SIG-M5 treated with dmso at 0.1 percent for 504 hours (cell line): ENCODE measurements around the gene CSNK1A1.
"Not testable (repeated sequence)": the region's sequence is repeated elsewhere in the genome, so short reads cannot be mapped to it uniquely, and the experiment has no call there.

Source experiments
- DNase-seq: peaks from one replicate; lab custom pipeline; 2025; ENCODE audit not compliant: unreplicated experiment; lab: John Stamatoyannopoulos, UW

CSNK1A1 gene

DNA sequence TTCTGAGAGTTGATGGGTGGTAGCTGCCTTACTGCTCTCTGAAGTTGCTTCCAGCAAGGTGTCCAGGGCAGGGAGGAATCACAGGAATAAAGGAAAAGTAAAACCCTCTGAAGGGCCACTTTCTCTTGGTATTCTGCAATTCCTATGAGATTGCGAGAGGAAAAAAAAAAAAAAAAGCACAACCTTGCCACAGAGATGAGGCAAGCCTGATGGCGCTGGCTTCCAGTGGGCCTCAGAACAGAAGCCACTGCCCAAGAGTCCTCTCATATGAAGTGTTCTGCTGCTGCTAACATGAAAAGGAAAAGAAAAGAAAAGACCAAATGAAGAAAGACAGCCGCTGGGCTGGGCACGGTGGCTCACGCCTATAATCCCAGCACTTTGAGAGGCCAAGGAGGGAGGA lies 91.3 kb downstream of the CSNK1A1 start:
- DNase-seq, result no peak

DNA sequence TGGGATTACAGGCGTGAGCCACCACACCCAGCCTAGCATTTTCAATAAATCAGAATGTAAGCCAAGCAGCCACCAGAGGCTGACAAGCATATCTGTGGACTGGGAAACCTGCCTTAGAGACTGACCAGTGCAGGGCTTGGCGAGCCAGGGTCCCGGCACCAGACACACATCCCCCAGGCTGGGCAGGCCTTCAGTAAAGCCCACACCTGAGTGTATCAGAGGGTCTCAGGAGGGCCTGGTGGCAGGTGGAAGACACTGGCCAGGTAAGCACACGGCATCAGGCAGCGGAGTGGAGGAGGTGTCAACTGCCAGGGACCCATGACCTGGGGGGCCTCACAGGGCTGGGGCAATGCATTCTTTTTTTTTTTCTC lies 93.9 kb downstream of the CSNK1A1 start:
- no peak for DNase-seq

DNA sequence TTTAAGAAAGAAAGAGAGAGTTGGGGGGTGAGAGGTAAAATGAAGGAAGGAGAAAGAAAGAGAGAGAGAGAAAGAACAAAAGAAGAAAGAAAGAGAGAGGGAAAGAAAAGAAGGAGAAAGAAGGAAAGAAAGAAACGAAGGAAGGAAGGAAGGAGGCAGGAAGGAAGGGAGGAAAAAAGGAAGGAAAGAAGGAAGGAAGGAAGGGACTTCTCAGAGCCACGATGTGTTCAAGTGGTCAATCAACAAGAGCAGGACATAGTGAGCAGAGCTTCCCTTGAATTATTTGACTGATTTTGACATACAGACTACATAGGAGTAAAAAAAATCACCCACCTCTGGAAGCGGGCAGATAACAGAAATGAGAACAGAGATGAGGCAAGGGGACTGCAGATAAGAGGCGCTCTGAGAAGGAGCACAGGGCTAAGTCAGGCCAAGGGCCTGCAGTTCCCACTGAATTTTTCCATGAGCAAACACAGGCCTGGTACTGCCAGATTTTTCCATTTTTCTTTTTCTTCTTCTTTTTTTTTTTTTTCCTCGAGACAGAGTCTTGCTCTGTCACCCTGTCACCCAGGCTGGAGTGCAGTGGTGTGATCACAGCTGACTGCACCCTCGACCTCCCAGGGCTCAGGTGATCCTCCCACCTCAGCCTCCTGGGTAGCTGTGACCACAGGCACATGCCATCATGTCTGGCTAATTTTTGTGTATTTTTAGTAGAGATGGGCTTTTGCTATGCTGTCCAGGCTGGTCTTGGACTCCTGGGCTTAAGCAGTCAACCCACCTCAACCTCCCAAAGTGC lies 94.4 kb downstream of the CSNK1A1 start:
- DNase-seq, result no peak

DNA sequence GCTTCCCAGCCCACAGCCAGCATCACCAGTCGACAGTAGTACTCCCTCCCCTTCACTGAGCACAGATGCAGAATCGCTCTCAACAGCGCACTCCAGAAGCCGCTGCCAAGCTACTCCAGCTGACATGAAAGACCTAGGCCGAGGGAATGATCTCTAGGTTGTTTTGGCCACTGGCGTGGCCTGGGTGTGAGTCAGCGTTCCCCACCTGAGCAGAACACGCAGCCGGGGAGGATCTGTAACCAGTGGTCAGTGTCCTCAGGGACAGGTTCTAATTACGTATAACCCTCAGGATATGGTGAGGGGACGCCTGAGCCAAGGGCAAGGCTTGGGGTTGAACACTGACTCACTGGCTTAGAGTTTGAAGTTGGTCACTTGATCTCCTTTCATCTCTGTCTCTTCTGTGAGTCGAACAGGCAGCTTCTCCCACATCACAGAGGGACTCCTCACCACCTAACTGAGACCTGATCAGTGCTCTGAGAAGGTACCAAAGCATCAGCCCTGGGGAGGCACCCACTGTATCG lies 95.3 kb downstream of the CSNK1A1 start:
- no peak for DNase-seq

DNA sequence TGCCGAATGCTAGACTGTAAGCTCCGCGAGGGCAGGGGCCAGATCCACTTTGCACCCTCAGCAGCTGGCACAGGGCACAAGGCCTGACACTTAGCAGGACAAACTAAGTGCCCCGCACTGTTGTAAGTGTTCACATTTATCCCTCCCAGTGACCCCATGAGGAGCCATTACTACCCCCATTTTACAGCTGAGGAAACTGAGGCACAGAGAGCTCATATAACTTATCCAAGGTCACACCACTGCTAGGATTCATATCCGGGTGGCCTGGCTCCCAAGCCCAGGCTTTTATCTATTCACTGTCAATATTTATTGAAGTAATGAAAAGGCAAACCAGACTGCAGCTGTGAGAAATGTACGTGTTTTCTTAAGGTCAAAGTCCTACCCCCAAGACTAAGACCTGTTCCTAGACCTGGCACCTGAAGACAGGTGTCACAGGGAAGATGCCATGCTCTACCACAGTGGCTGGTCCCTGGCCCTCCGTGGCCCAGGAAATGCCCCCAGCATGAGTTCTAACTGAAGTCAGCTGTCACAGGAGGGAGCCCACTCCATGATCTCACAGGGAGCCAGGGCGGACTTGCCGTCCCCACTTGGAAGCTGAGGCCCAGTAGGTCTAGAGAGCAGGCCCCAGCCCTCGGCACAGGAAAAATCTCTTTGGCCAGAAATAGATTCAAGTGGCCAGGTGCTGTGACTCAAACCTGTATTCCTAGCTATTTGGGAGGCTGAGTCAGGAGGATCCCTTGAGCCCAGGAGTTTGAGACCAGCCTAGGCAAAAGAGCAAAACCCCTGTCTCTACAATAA lies 97.4 kb downstream of the CSNK1A1 start:
- no peak for DNase-seq

DNA sequence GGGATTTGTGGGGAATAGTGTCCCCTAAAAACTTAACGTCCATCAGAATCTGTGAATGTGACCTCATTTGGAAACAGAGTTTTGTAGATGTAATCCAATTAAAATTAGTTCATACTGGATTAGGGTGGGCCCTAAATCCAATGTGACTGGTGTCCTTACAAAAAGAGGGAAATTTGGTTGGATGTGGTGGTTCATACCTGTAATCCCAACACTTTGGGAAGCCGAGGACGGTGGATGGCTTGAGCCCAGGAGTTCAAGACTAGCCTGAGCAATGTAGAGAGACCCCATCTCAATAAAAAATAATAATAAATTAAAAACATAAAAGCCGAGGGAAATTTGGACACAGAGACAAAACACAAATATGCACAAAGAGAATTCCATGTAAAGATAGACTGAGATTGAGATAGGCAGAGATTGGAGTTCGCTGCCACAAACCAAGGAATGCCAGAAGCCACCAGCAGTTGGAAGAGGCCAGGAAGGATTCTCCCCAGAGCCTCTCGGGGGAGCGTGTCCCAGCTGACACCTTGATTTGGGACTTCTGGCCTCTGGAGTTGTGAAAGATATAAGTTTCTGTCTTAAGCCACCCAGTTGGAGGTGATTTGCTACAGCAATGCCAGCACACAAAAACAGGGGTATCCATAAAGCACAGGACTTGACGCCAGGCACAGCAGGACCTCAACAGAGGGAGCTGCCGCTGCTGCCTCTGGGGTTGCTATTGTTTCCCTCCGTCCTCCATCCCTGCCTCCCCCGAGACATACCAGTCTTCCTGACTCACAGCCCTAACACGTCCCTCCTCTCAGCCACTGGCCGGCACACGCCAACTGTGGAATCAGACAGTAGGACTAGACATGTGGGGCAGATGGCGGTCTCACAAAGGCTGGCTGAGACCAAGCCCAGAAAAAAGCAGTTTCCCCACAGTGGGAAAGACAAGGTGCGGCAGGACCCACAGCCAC lies 98.3 kb downstream of the CSNK1A1 start:
- DNase-seq, result no peak

DNA sequence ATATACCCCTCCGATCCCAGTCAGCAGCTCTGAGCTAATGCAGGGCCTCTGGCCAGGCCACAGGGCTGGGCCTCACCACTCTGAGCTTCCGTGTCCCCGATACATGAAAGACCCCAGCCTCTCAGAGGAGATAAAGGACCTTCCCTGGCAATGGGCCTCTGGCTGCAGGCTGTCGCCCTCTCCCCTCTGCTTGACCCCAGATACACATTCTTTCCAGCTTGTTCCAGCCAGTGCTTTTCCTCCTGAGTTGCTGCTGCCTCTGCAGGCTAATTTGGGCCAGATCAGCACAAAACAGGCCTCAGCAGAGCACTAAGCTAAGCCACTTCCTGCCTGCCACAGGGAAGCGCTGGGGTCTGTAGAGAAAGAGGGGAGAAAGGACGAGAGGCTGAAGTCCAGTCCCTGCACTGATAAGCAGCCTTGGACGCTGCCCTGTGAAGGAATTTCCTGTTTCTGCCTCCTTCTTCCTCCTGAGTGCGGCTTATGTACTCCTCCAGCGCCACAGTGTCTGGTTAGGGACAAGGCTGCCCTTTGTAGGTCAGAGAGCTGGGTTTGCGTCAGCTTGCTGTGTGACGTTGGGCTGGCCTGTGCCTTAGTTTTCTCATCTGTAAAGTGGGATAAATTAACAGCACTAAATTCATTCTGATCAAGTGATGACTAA lies 99.1 kb downstream of the CSNK1A1 start:
- DNase-seq, result no peak

DNA sequence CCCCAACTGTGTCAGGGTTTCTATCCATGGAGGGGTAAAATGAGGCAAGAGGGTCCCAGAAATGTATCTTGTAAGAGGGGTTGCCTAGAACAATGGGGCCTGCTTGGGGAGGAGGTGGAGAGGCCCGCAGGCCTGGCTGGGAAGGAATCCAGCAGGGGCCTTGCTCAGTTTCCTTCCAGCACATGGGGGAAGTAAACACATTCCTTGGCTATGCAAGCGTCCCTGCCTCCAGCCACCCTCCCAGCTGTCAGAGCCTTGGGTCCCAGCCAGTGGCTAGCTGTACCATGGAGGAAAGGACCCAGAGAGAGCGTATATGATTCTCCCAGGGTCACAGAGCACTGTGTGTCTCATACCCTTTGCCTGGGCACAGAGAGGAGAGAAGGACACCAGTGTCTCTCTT lies 101.0 kb downstream of the CSNK1A1 start:
- no peak for DNase-seq

DNA sequence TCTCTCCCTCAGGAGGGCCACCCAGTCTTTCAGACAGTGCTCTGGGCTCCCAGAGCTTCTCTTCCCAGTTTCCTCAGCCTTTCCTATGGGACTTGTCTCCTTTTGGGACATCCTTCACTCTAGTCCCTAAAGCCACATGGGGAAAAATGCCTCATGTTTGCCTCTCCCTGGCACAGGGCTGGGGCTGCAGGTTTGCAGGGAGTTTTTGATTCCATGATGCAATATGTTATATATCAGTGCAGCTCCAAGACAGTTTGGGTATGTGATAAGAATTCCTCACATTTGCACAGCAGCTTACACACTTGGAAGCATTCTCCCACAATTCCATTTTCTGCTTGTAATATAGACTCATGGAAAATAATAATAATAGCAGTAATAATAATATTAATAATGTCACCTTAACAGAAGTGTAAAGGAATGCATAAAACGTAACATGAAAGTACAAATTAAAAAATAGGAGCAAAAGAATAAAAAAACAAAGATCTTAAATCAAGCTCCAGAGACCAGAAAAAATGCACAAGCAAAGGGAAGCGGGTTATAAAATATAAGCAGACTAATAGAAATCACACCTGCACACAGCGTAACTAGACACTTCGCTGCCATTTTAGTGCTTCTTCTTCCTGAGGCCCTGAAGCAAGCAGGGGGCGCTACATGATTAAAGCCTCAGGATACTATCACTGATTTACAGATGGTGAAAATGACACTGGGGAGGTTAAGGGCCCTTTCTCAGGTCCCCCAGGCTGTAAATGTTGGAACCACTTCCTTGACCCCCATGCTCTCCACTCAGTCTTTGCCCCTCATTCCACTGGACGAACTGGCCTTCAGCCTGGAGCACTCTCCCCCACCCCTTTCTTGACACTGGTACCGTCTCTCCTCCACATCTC lies 102.2 kb downstream of the CSNK1A1 start:
- no peak for DNase-seq

DNA sequence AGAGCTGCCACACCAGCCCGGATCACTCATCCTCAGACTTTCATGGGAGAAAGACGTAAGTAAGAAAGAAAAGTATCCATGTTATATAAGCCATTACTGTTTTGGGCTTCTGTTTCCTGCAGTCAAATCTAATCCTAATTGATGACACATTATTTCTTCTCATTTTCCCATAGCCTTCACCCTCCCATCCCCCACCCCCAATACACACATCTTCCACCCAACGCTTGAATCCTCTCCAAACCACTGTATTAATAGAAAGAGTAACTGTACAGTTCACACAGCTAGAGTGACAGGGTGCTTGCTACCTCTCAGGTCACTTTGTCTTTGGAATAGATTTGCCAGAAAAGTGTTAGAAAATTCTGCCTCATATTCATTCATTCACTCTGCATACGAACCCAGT lies 102.8 kb downstream of the CSNK1A1 start:
- no peak for DNase-seq

DNA sequence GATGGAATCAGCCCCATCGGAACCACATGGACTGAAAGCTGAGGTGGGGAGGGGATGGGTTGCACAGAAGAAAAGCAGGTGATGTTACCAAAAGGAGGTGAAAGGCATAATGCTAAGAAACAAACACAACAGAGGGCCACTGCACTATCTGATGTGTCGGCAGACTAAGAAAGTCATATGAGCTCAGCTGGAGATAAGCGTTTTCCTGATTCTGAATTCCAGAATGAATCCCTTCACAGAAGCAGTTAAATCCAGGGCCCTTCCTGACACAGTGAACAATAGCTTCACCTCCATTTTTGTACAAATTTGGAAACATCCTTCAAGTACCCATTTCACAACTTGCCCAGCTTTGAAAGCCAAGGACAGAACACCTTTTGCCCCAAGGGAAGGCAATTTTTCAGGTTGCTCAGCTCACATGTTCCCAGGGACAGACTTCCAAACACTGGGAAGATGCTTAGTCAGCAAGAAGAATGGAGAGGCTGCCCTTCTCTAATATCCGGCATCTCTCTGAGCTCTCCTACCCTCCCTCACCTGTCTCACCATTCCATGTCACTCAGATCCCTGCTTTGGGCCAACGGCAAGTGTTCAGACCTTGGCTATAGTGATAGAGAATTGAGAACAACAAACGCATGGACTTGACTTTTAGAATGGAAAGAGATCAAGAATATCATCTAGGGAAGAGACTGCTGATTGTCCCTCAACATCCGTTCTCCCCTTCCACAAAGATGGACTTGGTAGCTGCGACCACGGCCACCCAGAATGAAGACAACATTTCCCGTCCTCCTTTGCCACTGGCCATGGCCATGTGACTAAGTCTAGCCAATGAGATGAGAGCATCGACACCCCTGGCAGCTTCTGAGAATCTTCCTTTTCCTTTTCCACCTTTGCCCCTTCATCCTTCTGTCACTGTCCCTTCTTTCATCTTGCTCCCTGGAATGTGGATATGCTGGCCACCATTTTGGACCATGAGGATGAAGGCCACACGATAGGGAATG lies 103.6 kb downstream of the CSNK1A1 start:
- no peak for DNase-seq

DNA sequence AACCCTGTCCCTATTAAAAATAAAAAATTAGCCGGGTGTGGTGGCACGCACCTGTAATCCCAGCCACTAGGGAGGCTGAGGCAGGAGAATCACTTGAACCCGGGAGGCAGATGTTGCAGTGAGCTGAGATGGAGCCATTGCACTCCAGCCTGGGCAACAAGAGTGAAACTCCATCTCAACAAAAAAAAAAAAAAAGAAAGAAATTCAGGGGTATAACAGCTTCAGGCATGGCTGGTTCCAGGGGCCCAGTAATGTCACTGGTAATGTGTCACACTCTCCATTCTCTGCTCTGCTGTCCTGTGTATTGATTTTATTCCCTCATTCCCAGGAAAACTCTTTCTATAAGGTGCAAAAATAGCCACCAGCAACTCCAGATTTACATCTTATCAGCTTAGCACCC lies 104.4 kb downstream of the CSNK1A1 start:
- not testable (repeated sequence) for DNase-seq

DNA sequence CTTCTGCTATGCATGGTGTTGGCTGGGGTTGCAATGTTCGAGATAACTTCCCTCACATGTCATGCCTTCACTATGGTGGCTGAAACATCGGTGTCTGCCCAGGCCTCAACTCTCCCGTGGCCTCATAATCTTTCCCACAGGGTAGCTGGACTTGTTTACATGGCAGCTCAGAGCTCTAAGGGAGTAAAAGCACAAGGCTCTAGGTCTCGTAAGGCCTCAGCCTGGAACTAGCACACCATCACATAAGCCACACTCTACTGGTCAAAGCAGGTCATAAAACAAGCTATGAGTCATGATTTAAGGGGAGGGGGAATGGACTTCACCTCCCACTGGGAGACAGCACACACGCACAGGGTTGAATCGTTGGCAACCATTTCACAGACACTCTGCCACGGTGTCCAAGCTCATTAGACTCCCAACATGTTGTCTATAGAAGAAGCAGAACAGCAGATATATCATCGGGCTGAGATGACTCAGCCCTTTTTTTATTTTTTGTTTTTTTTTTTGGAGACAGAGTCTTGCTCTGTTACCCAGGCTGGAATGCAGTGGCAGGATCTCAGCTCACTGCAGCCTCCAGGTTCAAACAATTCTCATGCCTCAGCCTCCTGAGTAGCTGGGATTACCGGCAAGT lies 105.4 kb downstream of the CSNK1A1 start:
- DNase-seq, result no peak

DNA sequence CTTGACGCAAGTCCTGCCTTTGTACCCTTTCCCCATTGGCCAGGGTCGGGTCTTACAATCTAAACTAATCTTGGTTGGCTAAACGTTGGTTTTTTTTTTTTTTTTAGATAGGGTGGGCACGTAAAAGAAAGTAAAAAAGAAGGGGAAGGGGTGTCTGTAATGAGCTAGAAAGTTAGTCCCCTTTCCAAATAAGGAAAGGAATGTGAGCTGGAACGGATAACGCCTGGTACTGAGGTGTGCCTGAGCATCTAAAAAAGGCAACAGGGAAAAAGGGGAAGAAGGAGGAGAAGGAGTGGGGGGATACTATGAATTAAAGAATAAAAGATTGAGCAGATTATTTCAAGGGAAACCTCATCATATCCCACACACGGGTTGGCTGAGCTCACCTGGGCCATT lies 105.9 kb downstream of the CSNK1A1 start:
- DNase-seq, result no peak

DNA sequence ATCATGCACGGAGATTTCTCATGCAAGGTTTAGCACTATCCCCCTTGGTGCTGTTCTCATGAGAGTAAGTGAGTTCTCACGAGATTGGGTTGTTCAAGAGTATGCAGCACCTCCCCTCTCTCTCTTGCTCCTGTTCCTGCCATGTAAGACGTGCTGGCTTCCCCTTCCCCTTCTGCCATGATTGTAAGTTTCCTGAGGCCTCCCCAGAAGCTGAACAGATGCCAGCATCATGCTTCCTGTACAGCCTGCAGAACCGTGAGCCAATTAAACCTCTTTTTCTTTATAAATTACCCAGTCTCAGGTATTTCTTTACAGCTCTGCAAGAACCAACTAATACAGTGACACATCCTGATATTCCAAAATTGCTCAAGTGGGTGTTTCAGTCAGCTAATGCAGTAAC lies 106.8 kb downstream of the CSNK1A1 start:
- not testable (repeated sequence) for DNase-seq

DNA sequence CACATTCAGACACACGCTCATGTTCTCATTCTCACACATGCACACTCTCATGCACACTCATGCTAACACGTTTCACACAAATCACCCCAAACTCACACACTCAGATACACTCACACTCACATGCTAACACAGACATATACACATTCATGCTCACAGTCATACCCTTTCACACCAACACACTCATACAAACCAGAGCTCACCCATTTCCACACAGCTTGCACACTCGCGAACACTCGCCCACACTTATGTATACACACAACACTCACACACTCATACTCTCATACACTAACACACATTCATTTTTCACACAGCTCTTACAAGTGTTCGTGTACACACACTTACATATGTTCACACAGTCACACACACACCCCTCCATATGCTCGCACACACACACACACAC lies 108.0 kb downstream of the CSNK1A1 start:
- DNase-seq, result no peak

DNA sequence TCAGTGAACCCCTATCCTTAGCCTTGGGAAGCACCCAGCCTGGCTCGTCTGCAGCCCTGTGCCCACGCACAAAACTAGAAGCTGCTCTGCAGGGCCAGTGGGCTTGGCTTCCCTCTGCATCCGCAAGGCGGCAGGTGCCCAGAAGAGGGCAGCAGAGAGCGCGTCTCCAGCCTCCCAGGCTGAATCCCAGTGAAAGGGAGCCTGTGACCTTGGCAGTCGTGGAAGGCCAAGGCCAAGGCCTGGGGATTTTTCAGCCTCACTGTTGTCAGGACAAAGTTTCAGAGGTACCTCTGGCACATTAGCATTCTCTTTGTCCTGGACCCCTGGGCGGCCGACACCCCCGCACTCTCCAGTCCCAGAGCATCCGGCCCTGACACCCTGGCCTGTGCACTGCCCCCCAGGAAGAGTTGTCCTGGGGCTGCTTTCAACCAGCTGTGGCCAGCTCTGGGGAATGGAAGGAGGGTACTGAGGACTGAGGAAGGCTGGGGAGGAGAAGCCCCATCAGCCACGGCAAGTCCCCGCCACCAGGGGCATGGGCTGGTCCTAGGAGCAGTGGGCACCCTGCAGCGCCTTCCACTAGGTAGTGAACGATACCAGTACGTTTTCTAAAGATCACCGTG lies 108.6 kb downstream of the CSNK1A1 start:
- DNase-seq, result peak; percentile 27
